GM19324 (cell line): ENCODE data around the gene COL24A1.
"Not testable (repeated sequence)": the region's sequence is repeated elsewhere in the genome, so short reads cannot be mapped to it uniquely, and the experiment has no call there.

Source experiments
- ATAC-seq: cut with Tn5 transposase; IDR thresholded peaks from one replicate; pipeline ENCODE4 v1.9.1; 2021; ENCODE audit warnings: mild to moderate bottlenecking, moderate library complexity; ENCODE audit not compliant: unreplicated experiment, low FRiP score

The COL24A1 gene

DNA sequence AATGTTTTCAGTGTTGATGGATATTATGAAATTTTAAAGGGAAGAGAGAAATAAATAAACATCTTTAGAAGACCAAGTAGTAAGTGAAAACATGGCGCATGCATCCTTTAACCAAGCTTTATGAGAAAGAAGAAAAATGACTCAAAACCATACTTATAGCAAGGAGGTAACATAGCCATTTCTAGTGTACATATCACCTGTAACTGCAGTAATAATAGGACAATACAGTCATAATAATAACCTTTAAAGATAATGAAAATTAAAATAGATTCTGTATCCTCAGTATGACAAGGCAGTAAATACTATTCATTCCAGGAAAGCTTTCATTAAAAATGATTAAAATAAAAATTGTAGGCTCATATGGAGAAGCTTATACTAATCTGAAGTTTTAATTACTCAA, 141.2 kb downstream of the COL24A1 start:
- no peak for ATAC-seq

DNA sequence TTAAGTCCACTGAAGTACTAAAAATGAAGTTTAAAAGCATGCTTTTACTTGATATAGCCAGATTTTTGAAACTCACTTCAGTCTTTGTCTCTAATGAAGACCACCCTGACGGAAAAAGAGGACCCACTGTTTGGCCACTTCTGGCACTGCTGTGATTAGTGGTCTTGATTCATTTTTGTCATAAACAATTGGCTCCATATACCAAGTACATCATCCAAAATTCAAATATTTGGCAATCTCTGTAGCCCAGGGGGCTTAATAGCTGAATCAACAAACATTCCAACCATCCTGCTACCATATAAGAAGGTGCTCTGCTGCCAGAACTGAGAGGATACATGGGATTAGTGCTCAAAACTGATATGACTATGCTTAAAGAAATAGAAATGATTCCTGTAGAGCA, 156.0 kb downstream of the COL24A1 start:
- ATAC-seq, result no peak

- no peak for ATAC-seq
Observed at GRCh38 chr1:85998105-85998855, 158.3 kb downstream of the COL24A1 start.

- peak; percentile 49 for ATAC-seq
Observed at GRCh38 chr1:85992791-85993190, 163.8 kb downstream of the COL24A1 start.

GRCh38 chr1:85991261-85991660, 165.3 kb downstream of the COL24A1 start:
- peak; percentile 49 for ATAC-seq

DNA sequence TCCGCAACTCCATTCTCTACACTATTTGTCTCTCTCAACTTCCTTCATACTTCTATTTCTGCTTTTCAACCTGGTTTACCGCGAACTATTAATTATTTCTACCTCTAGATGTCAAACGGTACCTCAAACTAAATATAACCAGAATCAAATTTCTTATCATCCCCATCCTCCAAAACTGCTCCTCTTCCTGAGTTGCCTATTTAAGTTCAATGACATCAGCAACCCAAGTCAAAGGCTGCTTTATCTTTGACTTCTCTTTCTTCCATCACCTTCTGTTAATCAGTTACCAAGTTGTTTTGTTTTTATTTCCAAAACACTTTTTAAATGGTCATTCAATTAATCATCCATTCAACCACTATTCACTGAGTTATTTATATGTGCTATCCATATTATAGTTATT, 171.9 kb downstream of the COL24A1 start:
- ATAC-seq, result no peak

- no peak for ATAC-seq
Observed at GRCh38 chr1:85983316-85983715, 173.3 kb downstream of the COL24A1 start.

DNA sequence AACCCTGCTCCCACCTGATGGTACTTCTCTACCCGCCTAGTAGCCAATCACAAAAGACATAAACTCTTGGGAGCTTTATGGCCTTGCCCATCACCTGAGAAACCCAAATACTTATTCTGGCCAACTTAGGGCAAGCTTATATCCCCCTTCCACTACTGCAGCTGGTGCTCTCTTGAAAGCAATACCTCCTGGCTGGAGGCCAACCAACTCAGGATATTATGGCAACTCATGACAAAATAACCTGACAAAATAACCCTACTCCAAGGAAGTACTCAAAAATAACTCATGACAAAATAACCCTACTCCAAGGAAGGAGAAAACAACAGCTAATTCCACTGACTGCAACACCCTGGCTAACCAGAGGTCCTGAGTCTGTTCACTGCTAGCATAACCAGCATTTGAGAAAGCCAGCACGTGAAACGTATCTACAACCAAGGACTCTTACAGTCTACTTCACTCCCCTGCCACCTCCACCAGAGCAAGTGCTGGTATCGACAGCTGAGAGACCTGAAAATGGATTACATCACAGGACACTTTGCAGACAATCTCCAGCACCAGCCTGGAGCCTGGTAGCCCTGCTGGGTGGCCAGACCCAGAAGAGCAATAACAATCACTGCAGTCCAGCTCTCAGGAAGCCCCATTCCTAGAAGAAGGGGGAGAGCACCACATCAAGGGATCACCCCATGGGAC, 179.9 kb downstream of the COL24A1 start:
- no peak for ATAC-seq

DNA sequence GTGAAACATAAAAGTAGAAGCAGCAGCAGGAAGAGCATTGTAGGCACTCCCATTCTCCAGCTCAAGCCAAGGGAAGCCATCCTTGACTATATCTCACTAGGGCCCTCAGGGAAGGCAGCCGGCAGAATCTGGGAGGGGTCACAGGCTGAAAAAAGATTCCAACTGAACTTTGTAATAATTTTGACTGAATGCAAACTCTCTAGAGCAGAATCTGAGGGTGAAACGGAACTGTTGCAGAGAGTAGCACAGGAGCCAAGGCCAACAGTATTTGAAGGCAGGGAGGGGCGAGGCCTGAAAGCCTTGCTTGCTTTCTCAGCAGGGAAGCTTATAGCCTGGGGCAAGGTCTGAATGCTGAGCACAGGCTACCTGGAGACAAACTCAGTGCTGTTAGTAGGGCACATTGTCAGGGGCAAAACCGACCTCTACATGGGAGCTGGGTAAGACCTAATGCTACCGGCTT, 180.6 kb downstream of the COL24A1 start:
- no peak for ATAC-seq

- no peak for ATAC-seq
Observed at GRCh38 chr1:85962457-85962856, 194.1 kb downstream of the COL24A1 start.

GRCh38 chr1:85957760-85958159, 198.8 kb downstream of the COL24A1 start:
- ATAC-seq, result no peak

DNA sequence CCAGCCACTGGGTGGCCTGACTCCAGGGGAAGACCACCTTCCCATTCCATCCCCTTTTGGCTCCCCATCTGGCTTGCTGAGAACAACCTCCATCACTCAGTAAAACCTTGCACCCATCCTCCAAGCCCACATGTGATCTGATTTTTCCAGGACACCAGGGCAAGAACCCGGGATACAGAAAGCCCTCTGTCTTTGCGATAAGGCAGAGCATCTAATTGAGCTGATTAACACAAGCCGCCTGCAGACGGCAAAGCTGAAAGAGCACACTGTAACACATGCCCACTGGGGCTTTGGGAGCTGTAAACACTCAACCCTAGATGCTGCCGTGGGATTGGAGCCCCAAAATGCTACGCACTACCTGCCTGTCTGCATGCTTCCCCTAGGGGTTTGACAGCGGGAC, 201.4 kb downstream of the COL24A1 start:
- not testable (repeated sequence) for ATAC-seq

DNA sequence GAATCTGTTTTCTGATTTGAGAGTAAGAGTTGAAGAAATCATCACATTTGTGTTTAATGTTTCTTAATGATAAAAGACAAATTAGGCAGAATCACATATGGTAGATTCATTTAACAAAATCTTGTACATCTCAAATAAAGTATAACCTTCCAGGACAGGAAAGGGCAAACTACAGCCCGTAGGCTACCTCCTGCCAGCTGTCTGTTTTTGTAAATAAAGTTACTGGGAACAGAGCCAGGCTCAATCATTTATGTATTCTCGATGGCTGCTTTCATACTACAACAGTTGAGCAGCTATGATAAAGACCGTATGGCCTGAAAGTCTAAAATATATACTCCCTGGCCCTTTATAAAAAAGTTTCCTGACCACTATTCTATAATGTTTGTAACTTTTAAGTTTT, 204.1 kb downstream of the COL24A1 start:
- ATAC-seq, result no peak

DNA sequence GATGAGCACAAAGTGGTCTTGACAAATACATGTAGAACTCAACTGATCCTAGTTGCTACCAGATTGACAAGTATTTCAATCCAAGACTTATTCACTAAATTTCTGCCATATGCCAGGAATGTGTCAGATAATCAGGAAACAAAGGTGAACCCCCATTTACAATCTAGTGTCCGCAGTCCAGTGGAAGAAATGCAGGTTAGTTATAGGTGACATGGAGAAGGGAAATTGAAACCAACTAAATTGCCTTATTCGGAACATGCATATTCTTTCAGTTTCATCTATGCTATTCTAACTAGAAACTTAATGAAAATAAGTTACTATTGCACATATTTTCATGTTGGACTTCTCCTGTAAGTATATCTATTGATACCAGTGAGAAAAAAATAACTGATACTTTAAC, 209.4 kb downstream of the COL24A1 start:
- no peak for ATAC-seq

DNA sequence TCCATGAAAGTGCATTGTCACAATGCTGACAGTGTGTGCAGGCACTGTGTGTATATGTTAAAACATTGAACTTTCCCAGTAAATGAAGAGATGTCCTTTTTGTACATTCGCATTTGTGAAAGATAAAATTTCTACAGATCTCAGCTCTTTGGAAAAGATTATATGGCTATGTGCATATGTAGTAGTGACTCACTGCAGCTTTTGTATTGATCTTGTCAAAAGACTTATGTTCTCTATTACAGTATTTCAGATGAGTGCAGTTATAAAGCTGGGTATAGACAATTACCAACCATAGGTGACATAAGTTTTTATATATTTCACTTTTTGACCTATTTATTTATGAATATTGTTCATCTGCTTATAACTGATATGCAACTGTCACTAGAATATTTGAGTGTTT, 212.6 kb downstream of the COL24A1 start:
- peak; percentile 14 for ATAC-seq

DNA sequence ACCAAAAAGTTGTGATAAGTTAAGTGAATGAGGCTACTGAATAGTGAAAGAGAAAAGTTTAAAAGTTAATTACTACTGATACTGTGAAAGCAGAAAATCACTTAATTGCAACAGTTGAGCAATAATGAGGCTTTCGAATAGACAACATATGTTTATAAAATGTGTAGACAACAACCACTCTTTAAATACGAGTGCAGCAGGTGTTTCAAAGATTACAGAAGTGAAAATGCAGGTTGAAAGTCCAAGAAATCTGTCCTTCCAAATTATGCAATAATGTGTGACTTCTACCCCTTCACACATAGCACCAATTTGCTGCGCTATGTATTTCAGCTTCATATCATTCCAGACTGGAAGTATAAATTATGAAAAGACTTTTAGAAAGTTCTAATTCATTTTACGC, 213.0 kb downstream of the COL24A1 start:
- ATAC-seq, result peak; percentile 68

DNA sequence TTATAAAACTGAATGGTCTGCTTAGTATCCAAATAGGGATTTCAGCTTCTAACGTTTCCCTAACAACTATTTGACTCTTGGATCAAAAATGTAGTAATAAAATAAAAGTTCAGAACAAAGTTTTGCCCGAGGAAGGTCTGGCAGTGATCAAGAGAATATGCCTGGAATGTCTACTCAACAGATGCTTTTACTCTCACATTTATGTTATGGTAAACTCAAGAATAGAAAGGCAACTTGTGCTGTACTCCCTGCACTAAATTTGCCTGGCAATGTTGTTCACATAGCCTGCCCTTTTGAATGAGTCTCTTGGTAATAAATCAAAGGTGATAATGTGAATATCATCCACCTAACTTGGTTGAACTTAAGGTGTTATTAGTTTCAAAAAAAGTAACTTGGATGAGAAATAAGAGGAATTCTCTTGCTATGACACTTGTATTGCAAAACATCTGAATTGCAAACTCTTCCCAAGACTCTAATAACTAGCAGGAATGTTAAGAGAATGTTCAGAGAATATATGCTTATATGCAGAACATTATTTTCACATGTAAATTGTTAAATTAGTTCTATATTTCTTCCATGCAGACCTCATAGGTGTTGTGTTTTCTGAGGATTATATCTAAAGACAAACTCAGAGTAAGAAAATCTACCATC, 215.8 kb downstream of the COL24A1 start:
- ATAC-seq, result no peak

GRCh38 chr1:85938829-85939228, 217.7 kb downstream of the COL24A1 start:
- no peak for ATAC-seq

DNA sequence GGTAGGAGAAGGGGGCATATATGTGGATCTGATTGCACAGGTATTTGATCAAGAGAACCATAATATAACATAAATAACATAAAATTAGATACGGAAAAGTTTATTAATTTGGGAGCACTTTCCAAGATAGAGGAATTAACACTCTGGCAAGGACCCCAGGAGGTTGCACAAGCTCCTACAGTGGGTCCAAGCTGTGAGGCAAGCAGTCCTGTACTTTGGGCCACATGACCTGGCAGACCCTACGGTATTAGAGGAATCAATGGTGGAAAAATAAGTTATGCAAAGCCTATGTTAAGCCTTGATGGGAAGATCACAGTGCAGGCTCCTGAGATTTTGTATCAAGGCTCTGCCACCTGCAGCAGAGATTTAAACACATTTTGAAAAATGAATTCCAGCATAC, 220.1 kb downstream of the COL24A1 start:
- ATAC-seq, result no peak

DNA sequence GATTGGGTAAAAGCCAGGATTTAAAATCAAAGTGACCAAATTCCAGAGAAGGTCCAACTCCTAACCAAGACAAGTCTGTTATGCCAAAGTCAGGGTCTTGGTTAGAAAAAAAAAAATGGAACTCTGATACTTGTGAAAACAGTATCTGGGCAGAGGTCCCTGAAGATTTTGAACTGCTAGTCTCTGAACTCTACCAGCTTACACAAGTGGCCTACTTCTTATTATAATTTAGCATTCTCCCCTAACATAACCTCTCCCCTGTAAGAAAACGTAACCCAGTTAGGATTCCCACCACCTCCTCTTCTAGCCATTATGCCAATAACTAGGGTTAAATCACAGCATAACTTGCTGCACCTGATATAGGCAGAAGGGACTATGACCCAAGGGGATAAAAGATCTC, 220.5 kb downstream of the COL24A1 start:
- no peak for ATAC-seq

GRCh38 chr1:85935234-85935633, 221.3 kb downstream of the COL24A1 start:
- no peak for ATAC-seq

DNA sequence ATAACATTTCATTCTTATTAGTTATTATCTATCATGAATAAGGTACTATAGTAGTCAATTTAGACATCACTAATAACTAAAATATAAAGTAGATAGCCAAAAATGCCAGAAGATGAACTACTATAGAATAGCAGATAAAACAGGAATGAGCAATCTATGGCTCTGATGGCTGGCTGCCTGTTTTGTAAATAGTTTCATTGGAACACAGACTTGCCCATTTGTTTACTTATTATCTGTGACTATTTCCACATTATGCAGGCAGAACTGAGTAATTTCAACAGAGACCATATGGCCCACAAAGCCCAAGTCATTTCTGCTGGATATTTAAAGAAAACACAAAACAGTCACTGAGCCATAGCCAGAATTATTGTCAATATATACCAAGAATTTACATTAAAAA, 222.1 kb downstream of the COL24A1 start:
- ATAC-seq, result no peak
